HG03558 (cell line): ENCODE data around the gene MRPL27.
A peak's percentile ranks its signal among the peaks of the same experiment; 100 is the strongest.
"Not testable (repeated sequence)": the region's sequence is repeated elsewhere in the genome, so short reads cannot be mapped to it uniquely, and the experiment has no call there.

Source experiments
- ATAC-seq: cut with Tn5 transposase; IDR thresholded peaks from one replicate; pipeline ENCODE4 v1.9.1; 2021; ENCODE audit warnings: moderate number of reproducible peaks; ENCODE audit not compliant: unreplicated experiment; ENCODE audit errors: extremely low read depth

MRPL27 gene

GRCh38 chr17:50372758-50373556 lies at the start of gene MRPL27, which contains the start of gene EME1:
Gene MRPL27 (minus strand): TSS chr17:50373184. CDS start chr17:50373170, 14 bp downstream.
Gene EME1 (plus strand): TSS chr17:50373229. CDS start chr17:50375209, 1,980 bp downstream.
- peak; percentile 52 for ATAC-seq

DNA sequence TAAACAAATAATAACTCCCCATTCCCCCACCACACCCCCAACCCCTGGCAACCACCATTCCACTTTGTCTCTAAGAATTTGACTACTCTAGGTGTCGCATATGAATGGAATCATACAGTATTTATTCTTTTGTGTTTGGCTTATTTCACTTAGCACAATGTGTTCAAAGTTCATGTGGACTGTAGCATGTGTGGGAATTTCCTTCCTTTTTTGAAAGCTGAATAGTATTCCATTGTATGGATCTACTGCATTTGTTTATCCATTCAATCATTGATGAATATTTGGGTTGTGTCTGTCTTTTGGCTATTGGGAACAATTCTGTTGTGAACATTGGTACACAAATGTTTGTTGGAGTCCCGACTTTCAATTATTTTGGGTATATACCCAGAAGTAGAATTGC lies 49.8 kb upstream of the MRPL27 start:
- ATAC-seq: no peak

DNA sequence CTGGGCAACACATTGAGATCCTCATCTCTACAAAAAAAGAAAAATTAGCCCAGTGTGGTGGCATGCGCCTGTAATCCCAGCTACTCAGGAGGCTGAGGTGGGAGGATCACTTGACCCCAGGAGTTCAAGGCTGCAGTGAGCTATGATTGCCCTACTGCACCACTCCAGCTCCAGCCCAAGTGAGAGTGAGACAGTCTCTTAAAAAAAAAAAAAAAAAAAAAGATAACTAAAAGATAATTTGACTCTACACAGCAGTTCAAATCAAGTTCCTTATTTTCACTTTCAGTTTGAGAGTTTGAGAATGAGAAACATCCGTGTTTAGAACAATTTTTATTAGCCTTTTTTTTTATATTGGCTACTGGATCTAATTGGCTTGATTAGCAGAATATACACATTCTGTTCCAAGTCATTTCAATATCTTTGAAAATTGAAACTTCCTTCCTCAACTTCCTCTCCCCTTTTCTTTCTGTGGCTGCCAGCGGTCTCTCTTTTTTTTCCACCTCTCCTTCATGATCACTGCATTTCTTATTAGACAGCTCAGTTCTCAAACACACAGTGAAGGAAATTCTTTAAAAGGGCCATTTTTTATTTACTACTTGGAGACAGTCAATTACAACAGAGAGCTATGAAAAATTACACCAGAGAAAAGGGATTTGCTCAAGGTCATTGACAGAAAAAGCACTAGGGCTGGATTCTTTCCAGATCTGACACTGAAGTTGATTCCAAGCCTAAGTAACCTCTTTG lies 48.5 kb upstream of the MRPL27 start:
- no peak for ATAC-seq

DNA sequence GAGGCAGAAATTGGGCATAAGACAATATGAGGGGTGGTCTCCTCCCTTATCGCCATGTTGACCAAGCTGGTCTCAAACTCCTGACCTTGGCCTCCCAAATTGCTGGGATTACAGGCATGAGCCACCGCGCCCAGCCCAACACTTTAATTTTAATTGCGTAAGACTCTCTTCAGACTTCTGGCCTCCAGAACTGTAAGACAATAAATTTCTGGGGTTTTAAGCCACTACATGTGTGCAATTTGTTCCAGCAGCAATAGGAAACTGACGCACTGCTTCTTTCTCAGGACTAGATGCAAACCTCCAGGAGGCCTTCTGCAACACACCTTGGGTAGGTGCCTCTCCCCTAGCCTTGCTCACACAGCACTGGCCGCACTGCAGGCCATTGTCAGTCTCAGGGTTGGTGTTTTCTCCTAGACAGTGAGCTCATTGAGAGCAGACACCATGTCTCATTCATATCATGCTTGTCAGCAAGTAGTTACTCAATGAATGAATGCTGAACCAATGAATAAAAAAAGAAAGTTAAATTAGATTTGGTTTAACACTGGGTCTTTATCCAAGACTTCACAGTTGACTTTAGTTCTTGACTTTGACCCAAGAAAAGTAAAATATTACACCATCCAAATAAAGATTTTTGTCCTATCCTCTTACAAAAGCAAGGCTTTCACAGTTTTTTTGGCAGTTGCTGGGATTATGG lies 47.6 kb upstream of the MRPL27 start:
- no peak for ATAC-seq

DNA sequence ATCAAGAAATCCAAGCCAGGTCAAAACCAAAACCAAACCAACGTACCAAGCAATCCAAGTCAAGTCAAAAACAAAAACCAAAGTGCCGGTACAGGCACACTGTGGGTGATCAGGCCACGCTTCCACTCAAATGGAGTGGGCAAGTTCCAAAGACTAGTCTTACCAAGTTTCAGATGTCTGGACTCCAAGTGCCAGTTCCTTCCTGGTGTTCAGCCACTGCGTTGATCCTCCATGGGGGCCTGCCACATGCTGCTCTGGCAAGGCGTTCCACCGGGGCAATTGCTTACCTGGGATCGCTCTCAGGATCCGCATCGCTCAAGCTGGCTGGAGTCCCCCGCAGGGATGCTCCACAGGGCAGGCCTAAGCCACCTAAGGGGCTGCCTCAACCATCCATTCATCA lies 46.6 kb upstream of the MRPL27 start:
- not testable (repeated sequence) for ATAC-seq

DNA sequence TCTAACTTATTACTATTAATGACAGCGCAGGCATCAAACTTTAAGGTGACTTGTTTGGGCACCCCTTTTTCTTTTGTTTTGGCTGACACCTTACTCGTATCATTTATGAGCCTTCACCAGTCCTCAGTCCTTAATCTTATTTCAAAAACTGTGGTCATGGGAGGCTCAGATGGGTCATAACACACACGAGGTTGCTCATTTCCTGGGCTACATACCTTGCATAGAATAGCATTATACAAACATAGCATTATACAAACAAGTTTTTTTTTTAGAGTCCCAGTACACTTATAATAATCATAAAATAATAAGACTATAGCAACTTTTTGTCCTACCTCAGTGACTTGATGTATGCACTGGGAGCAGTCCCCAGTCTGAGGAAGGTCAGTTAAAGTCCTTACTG lies 41.8 kb upstream of the MRPL27 start:
- ATAC-seq: no peak

- no peak for ATAC-seq
Observed at GRCh38 chr17:50412188-50412732, 39.3 kb upstream of the MRPL27 start.

GRCh38 chr17:50407921-50408320 lies 34.9 kb upstream of the MRPL27 start:
- ATAC-seq: no peak

DNA sequence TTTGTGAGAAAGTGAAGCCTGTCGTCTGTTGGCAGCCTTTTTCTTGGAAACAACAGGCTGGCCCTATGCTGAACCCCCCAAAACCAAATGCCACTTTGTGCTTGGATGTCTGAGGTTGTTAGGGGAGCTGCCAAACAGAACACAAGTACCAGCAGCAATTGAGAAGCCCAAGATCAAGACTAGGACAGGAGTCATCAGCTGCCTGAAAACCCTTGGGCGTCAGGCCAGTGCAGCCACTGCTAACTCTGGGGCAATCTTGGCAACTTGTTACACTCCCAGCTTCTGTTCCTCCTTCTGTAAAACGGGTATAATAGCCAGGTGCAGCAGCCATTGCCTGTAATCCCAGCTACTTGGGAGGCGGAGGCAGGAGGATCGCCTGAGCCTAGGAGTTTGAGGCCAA lies 33.6 kb upstream of the MRPL27 start:
- no peak for ATAC-seq

DNA sequence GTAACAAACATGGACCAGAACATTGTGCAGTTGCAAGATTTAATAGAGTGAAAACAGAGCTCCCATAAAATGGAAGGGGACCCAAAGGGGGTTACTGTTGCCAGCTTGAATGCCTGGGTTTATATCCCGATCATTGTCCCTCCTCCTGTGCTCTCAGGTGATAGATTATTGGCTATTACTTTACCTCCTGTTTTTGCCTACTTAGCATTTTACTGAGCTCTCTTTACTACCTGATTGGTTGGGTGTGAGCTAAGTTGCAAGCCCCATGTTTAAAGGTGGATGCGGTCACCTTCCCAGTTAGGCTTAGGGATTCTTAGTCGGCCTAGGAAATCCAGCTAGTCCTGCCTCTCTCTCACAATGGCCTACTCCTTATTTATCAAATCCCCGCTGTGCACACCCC lies 32.4 kb upstream of the MRPL27 start:
- ATAC-seq: not testable (repeated sequence)

GRCh38 chr17:50399591-50399990 lies 26.6 kb upstream of the MRPL27 start:
- not testable (repeated sequence) for ATAC-seq

DNA sequence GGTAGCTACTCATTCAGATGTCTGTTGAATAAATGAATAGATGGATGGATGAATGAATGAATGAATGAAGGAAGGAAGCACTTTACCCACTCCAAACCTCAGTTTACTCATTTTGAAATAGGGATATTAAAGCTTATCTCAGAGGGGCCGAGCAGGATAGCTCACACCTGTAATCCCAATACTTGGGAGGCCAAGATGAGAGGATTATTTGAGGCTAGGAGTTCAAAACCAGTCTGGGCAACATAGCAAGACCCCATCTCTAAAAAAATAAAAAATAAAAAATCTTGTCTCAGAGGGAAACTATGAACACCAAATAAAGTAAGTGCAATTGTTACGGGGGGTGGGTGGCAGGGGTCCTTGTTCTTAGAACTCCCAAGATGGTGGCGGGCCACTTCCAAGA lies 25.7 kb upstream of the MRPL27 start:
- not testable (repeated sequence) for ATAC-seq

DNA sequence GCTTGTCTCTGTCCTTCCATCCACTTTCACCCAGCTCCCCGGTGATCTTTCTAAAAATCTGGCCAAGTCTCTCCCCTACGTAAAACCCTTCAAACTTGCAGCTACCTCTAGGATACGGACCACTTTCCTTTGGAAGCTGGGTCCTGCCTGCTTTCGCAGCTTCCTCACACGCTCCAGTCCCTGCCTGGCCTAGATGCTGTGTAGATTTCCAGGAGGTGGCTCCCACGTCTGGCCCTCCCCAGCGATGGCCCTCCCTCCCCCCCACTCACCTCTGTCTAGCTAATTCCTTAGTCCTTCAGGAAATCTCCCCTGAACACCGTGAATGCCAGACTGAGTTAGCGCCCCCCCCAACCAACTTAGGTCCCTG lies 24.9 kb upstream of the MRPL27 start:
- no peak for ATAC-seq

DNA sequence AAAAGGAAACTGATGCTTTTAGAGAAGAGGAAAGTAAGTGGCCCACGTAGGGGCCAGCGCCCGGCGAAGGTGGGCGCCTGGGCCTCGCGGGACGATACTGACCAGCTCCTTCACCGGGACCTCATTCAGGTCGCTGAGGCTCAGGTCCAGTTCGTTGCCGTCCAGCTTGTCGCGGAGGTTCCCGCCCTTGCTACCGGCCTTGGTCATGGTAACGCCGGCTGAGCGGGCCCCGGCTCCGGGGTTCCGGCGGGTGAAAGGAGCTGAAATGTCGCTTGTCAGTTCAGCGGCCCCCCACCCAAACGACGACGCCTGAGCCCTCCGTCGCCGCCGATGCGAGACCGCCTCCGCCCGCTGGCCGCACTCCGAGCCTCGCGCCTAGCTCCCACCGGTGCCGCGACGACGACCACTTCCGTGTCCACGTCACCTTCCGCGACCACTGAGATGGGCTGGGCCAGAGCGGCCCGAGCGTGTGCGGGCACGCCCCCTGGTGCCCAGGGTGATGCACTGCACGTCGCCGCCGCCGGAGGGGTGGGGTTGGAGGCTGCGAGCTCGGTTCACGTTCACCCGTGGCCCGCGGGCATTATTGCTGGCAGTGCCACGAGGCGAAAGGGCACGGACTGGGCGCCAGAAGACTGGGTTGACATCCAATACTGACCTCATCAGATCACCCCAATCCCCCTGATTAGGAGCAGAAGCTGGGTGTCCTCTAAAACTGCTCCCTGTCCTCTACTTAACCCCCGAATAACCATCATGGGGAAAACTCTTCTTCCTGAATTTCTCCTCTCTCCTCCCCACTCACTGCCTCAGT lies 24.3 kb upstream of the MRPL27 start, which contains the start of gene LRRC59:
Gene LRRC59 (minus strand): TSS at position 413 of the 808 bp plus-strand sequence. CDS start 206 bp downstream, at position 207.
- ATAC-seq: peak; percentile 86

DNA sequence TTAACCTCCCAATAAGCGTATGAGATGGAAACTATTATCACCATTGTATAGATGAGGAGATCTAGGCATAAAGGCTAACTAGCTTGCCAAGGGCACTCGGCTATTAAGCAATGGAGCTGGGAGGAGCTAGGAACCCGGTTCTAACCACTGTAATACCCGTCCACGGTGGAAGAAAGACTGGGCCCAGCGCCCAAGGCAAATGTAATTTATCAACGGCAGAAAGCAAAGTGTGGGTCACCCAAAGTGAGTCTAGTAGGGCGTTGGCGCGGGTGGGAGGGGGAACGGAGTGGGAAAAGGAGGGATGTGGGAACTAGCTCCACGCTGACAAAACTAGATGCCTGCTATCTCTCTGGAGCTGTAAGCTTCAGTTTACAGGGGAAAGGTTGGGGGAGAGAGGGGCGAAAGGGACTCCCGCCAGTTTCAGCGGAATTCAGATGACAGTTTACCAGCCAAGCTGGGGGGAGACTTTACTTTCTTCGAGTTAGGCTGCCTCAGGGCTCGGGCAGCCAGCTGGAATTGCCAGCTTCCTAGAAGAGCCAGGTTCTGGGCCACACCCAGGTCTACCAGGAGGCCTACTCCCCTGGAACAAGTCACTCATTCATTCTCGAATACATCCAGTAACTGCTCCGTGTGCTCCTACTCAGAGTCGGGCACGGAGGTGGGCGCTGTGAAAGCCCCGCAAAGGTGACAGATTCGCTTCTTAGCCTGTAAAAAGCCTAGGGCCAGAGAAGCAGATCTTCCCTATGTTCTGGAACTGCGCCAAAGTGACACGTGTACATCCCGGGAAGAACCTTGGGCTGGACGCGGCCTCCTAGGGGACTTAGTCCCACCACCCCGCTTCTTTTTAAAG lies 23.5 kb upstream of the MRPL27 start:
- no peak for ATAC-seq

GRCh38 chr17:50394711-50395110 lies 21.7 kb upstream of the MRPL27 start:
- no peak for ATAC-seq

DNA sequence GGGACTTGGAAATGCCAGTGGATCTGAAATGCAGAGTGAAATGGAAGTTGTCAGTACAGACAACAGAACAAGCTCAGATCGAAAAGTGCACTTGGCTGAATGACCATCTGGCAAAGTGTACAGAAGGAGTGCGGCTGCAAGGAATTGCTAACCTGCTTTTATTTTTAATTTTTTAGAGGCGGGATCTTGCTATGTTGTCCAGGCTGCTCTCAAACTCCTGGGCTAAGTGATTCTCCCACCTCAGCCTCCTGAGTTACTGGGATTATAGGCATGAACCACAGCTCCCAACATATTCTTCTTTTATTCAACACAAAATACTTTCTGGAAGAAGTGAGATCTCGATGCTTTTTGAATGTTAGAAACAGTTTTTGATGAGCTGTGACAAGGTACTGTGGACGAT lies 20.7 kb upstream of the MRPL27 start:
- ATAC-seq: no peak

DNA sequence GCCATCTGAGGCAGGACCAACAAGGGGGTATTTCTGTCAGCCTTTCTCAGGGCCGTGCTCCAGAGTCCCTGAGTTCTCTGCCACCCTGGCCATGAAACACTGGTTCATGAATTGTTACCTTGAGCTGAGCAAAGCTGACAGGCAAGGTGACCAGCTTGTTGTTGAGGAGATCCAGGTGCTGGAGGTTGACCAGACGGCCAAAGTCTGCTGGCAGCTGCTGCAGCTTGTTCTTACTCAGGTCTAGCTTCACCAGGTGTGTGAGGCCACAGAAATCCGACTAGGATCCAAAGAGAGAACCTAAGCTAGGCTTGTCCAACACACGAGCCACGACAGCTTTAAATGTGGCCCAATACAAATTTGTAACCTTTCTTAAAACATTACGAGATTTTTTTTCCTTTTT lies 19.6 kb upstream of the MRPL27 start:
- ATAC-seq: no peak

GRCh38 chr17:50389534-50389933 lies 16.6 kb upstream of the MRPL27 start:
- ATAC-seq: no peak
